ENCODE results near the gene CYLD. TPM values are rescaled to one million over a fixed set of nuclear protein-coding genes. Genes with fewer than 3 reads are reported as not detected.

The CYLD gene
- total RNA-seq, 1 experiment from 2014 or later = 28.7 TPM

- no peaks in the 10 kb centered on the region for H3K36me3 ChIP-seq
- H3K27ac ChIP-seq = no peak overlapping the region
- no peaks in the 10 kb centered on the region for H3K4me1 ChIP-seq (replicated peaks)
- H3K27me3 ChIP-seq (replicated peaks) = no peaks in the 10 kb centered on the region
- DNase-seq (ENCODE audit: low read depth in 1 of 2, low spot score in 2 of 2) = no peak
- no peaks in the 10 kb centered on the region for H3K9me3 ChIP-seq (replicated peaks)
- no peak overlapping the region for H3K4me3 ChIP-seq
Measured at GRCh38 chr16:50718761-50719400, 23.0 kb upstream of the CYLD start.

DNA sequence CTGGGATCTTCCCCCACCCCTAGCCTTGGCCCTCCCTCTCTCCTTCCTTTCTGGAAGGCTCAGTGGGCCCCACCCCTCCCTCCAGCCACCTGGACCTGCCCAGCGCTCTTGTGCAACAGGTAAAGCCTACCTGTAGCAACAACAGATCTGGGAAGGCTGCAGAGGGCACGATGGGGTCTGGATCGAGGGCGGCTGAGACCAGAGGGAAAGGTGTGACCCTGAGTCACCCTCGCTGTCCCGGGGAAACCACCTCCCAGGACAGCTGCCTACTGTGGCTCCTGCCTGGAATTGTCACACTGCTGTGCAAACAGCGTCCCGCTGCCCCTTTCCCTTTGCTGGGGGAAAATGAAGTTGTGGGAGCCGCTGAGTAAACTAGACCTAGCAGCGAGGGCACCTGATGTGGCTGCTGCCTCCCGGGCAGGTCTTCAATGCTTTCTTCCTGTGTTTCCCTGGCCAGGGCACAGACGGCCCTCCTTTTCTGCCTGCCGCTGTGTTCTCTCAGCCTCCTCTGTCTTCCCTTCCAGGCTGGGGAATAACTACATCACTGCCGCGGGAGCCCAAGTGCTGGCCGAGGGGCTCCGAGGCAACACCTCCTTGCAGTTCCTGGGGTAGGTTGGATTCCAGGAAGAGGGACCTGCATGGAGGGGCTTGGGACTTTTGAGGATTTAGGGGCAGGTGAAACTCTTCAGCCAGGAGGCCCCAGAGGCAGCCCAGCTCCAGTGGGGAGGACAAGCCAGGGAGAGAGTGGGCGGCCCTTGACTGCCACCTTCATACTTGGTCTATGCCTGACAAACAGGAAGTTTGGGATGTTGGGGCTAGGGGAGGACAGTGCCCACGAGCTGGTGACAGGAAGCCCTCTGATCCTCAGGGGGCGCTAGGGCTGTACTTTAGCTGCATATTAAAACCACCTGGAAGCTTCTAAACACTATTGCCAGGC, 22.2 kb upstream of the CYLD start:
- Histone ChIP-seq H3K27ac (no peak overlapping the region), H3K27me3 (replicated peaks) (no peaks in the 10 kb centered on the region), H3K36me3 (no peaks in the 10 kb centered on the region), H3K4me3 (no peak overlapping the region), H3K4me1 (replicated peaks) (no peaks in the 10 kb centered on the region), H3K9me3 (replicated peaks) (no peaks in the 10 kb centered on the region)
- no peak for DNase-seq (ENCODE audit: low read depth in 1 of 2, low spot score in 2 of 2)

DNA sequence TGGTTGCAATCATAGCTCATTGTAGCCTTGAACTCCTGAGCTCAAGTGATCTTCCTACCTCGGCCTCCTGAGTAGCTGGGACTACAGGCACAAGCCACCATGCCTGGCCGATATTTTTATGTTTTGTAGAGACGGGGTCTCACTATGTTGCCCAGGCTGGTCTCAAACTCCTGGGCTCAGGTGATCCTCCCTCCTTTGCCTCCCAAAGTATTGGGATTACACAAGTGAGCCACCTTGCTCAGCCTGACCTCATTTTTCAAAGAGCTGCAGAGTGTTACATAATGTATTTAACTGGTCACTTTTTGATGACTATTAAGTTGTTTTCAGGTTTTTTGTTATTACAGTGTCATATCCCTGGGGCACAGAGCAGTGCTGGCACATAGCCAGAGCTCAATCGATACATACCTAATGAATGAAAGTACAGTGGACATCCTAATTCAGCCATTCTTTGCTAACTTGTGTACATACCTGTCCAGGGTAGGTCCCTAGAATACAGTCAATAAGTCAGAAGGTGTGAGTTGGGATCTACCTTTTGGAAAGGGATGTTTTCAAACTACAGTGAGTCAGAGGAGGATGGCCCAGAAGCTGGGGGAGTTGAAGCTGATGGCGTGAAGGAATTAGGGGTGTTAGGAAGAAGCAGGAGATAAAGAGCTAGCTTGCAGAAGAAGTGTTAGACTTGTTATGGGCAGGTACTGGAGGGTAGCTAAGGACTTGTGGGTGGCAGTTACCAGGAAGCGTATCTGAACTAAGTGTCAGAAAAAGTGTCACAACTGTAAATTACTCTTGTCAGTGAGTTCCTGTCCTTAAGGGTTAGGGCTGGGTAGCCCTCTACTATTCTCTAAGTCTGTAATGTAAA, 20.1 kb upstream of the CYLD start:
- no peaks in the 10 kb centered on the region for H3K9me3 ChIP-seq (replicated peaks)
- H3K27ac ChIP-seq = no peak overlapping the region
- no peak overlapping the region for H3K4me3 ChIP-seq
- H3K27me3 ChIP-seq (replicated peaks) = no peaks in the 10 kb centered on the region
- H3K4me1 ChIP-seq (replicated peaks) = no peaks in the 10 kb centered on the region
- no peak for DNase-seq (ENCODE audit: low read depth in 1 of 2, low spot score in 2 of 2)
- H3K36me3 ChIP-seq = no peaks in the 10 kb centered on the region

DNA sequence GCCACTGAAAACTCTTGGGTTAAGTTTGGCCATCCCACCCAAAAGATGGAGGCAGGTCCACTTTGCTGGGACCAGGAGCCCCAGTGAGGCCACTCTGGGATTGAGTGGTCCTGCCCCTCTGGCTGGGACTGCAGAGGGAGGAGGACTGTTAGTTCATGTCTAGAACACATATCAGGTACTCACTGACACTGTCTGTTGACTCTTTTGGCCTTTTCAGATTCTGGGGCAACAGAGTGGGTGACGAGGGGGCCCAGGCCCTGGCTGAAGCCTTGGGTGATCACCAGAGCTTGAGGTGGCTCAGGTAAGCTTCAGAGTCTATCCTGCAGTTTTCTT, 19.5 kb upstream of the CYLD start:
- no peak overlapping the region for H3K4me3 ChIP-seq
- H3K4me1 ChIP-seq (replicated peaks) = no peaks in the 10 kb centered on the region
- no peak overlapping the region for H3K27ac ChIP-seq
- H3K9me3 ChIP-seq (replicated peaks) = no peaks in the 10 kb centered on the region
- H3K27me3 ChIP-seq (replicated peaks) = no peaks in the 10 kb centered on the region
- H3K36me3 ChIP-seq = no peaks in the 10 kb centered on the region
- DNase-seq (ENCODE audit: low read depth in 1 of 2, low spot score in 2 of 2) = no peak

- DNase-seq (ENCODE audit: low read depth in 1 of 2, low spot score in 2 of 2) = no peak
- Histone ChIP-seq H3K27ac (no peak overlapping the region), H3K4me3 (no peak overlapping the region)
Measured at GRCh38 chr16:50722960-50723359, 18.9 kb upstream of the CYLD start.

DNA sequence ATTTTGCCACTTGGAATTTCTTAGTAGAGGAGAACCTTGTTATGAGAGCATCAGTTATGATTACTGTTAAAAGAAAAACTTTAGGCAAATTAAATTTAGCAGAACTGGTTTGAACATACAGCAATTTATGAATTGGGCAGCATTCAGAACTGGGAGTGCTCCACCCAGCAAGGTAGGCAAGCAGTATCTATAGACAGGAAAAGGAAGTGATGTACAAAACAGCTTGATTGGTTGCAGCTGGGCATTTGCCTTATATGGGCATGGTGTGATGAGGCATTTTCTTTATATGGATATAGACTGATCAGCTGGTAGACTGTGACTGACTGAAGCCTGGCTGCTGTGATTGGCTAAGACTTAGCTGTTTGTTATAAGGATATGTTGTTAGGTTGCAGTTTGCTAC, 17.6 kb upstream of the CYLD start:
- DNase-seq (ENCODE audit: low read depth in 1 of 2, low spot score in 2 of 2) = no peak
- Histone ChIP-seq H3K27ac (no peak overlapping the region), H3K4me1 (replicated peaks) (no peaks in the 10 kb centered on the region), H3K9me3 (replicated peaks) (no peaks in the 10 kb centered on the region), H3K4me3 (no peak overlapping the region), H3K36me3 (no peaks in the 10 kb centered on the region), H3K27me3 (replicated peaks) (no peaks in the 10 kb centered on the region)

More at GRCh38 chr16:50722960-50723359, 18.9 kb upstream of the CYLD start:
- no peaks in the 10 kb centered on the region for H3K9me3 ChIP-seq (replicated peaks)
- no peaks in the 10 kb centered on the region for H3K4me1 ChIP-seq (replicated peaks)
- H3K36me3 ChIP-seq = no peaks in the 10 kb centered on the region
- H3K27me3 ChIP-seq (replicated peaks) = no peaks in the 10 kb centered on the region

DNA sequence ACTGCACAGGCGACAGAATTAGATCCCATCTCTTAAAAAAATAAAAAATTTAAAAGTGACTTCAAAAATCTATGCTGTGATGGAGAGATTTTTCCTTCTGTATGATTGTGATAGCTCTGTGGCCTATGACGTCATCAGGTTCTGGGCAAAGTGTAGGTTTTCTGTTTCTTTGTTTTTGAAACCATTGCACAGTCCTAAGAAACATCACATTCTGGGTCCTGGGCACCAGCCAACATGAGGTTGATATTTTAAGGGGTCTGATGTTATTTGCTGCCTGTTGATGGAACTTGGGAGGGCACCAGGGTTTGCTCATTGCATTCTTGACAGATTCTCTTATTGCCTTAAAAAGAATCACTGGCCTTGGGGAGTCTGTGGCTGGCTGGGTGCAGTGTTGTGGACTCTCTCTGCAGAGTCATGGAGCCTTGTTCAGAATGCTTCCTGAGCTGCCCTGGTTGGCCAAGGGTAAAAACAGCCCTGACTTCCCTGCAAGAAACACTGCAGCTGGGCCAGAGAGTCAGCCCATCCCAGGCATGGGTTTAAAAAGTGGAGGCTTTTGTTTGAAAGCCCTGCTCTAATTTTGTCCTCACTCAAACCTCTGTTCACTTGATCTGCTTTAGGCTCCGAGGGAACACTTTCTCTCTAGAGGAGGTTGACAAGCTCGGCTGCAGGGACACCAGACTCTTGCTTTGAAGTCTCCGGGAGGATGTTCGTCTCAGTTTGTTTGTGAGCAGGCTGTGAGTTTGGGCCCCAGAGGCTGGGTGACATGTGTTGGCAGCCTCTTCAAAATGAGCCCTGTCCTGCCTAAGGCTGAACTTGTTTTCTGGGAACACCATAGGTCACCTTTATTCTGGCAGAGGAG, 10.5 kb upstream of the CYLD start:
- no peak for DNase-seq (ENCODE audit: low read depth in 1 of 2, low spot score in 2 of 2)
- Histone ChIP-seq H3K36me3 (no peaks in the 10 kb centered on the region), H3K4me3 (no peak overlapping the region), H3K9me3 (replicated peaks) (no peaks in the 10 kb centered on the region), H3K4me1 (replicated peaks) (no peaks in the 10 kb centered on the region), H3K27me3 (replicated peaks) (no peaks in the 10 kb centered on the region), H3K27ac (no peak overlapping the region)

DNA sequence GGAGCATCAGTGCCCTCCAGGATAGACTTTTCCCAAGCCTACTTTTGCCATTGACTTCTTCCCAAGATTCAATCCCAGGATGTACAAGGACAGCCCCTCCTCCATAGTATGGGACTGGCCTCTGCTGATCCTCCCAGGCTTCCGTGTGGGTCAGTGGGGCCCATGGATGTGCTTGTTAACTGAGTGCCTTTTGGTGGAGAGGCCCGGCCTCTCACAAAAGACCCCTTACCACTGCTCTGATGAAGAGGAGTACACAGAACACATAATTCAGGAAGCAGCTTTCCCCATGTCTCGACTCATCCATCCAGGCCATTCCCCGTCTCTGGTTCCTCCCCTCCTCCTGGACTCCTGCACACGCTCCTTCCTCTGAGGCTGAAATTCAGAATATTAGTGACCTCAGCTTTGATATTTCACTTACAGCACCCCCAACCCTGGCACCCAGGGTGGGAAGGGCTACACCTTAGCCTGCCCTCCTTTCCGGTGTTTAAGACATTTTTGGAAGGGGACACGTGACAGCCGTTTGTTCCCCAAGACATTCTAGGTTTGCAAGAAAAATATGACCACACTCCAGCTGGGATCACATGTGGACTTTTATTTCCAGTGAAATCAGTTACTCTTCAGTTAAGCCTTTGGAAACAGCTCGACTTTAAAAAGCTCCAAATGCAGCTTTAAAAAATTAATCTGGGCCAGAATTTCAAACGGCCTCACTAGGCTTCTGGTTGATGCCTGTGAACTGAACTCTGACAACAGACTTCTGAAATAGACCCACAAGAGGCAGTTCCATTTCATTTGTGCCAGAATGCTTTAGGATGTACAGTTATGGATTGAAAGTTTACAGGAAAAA, 9.7 kb upstream of the CYLD start:
- Histone ChIP-seq H3K27me3 (replicated peaks) (no peaks in the 10 kb centered on the region), H3K4me3 (no peak overlapping the region), H3K9me3 (replicated peaks) (no peaks in the 10 kb centered on the region), H3K27ac (no peak overlapping the region), H3K4me1 (replicated peaks) (no peaks in the 10 kb centered on the region), H3K36me3 (no peaks in the 10 kb centered on the region)
- DNase-seq (ENCODE audit: low read depth in 1 of 2, low spot score in 2 of 2) = no peak

DNA sequence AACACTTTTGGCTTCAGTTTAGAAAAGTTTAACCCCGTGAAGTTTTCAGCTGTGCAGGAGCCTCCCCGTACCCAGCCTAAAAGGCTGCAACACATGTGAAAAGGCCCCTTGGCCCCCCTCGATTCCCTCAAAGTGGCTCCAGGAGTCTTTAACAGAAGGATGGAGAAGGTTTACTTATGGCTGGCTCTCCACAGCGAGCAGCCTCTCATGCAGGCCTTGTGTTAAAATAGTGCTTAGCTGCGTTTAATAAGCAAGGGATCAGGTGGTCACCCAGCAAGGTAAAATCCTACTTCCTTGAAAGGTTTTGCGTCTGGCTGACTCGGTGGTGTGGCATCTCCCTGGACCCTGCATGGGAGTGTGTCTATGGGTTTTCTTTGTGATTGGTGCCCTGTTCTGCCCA, 8.4 kb upstream of the CYLD start:
- no peaks in the 10 kb centered on the region for H3K27me3 ChIP-seq (replicated peaks)
- DNase-seq (ENCODE audit: low read depth in 1 of 2, low spot score in 2 of 2) = no peak

DNA sequence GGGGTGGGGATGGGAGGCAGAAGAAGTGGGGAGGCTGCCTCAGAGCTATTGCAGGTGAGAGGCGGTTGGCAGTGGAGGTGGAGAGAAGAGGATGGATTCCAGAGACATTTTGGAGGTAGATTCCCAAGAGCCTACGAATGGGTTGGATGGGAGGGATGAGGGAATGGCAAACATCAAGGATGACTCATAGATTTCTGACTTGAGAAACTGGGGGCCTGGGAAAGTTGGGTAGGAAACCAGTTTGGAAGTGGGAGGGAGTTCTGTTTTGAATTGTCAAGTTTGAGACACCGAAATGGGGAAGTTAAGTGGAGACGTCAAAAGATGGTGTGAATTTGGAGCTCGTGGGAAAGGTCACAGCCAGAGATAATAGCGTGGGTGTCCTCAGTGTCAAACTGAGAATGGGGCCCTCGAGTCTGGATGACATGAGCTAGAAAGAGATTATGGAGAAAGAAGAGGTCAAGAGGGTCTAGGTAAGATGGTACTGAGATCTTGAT, 6.2 kb upstream of the CYLD start:
- H3K36me3 ChIP-seq = no peaks in the 10 kb centered on the region
- no peak for DNase-seq (ENCODE audit: low read depth in 1 of 2, low spot score in 2 of 2)
- peaks cover 1% of the 10 kb centered on the region; the same call in 1 of the 2 replicates for H3K4me1 ChIP-seq (replicated peaks)

More for the DNA sequence above, 8.4 kb upstream of the CYLD start:
- H3K36me3 ChIP-seq = no peaks in the 10 kb centered on the region
- no peak overlapping the region for H3K27ac ChIP-seq
- H3K4me3 ChIP-seq = no peak overlapping the region
- H3K9me3 ChIP-seq (replicated peaks) = no peaks in the 10 kb centered on the region
- H3K4me1 ChIP-seq (replicated peaks) = no peaks in the 10 kb centered on the region

DNA sequence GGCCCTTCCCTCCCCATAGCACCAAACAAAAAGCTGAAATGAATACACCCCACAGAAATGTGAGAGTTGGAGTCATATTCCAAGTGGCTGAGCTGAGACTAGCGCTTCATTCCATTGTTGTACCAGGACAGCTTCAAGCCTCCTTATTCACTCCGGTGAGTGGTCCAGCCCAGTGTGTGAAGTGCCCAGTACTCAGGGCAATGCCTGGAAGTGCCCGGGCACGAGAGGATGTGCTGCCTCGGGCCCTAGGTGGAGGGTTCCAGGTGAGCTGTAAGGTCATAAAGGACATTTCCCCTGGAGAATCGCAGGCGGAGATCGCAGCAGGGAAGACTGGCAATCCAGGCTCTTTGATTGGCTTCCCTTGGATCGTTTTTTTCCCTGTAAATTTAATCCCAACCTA, 5.4 kb upstream of the CYLD start:
- DNase-seq (ENCODE audit: low read depth in 1 of 2, low spot score in 2 of 2) = no peak
- H3K9me3 ChIP-seq (replicated peaks) = no peaks in the 10 kb centered on the region

More for the DNA sequence above, 6.2 kb upstream of the CYLD start:
- Histone ChIP-seq H3K9me3 (replicated peaks) (no peaks in the 10 kb centered on the region), H3K27me3 (replicated peaks) (no peaks in the 10 kb centered on the region), H3K27ac (no peak overlapping the region), H3K4me3 (no peak overlapping the region)

GRCh38 chr16:50737420-50737959, 4.4 kb upstream of the CYLD start:
- Histone ChIP-seq H3K27me3 (replicated peaks) (no peaks in the 10 kb centered on the region), H3K36me3 (peaks cover 6% of the 10 kb centered on the region), H3K4me3 (no peak overlapping the region), H3K4me1 (replicated peaks) (peaks cover 9% of the 10 kb centered on the region), H3K27ac (no peak overlapping the region), H3K9me3 (replicated peaks) (no peaks in the 10 kb centered on the region)
- DNase-seq (ENCODE audit: low read depth in 1 of 2, low spot score in 2 of 2) = no peak

More for the DNA sequence above, 5.4 kb upstream of the CYLD start:
- H3K27me3 ChIP-seq (replicated peaks) = no peaks in the 10 kb centered on the region
- H3K36me3 ChIP-seq = no peaks in the 10 kb centered on the region
- peaks cover 9% of the 10 kb centered on the region for H3K4me1 ChIP-seq (replicated peaks)
- no peak overlapping the region for H3K27ac ChIP-seq
- H3K4me3 ChIP-seq = no peak overlapping the region
